ENCODE measurements around the gene EPB41L1.
A peak's percentile ranks its signal among the peaks of the same experiment; 100 is the strongest.

EPB41L1 gene

GRCh38 chr20:36181934-36182603, 27.5 kb downstream of the EPB41L1 start:
- H3K4me3 ChIP-seq (replicated peaks; ENCODE audit: low read depth, low read length), result no peak overlapping the region
- DNase-seq (ENCODE audit: low read depth), result peak; percentile 76

DNA sequence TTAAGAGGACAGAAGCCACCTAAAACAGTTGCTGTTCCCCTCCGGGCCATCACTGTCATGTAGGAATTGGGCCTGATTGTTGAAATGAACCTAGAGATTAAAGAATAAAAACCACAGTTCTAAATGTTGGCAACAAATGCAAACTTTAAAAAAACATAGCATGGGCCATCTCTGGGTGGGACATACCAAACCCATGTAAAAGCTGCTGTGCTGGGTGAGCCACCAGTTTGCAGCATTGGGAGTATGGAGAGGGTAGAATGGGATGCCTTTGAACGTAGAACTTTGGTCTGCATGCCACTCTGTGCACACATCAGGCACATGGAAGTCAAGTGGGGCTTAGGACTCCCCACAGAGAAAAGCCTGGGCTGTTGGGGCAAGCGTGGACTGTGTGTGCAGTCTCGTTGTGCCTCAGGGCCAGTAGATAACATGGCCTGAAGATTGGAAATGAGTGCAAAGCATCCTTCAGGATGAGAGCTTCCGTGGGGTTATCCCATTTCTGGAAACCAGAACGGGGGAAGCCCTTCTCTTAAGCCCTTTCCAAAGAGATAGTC, 28.1 kb downstream of the EPB41L1 start:
- no peak for TF ChIP-seq CTCF (IDR thresholded peaks at IDR 0.05; ENCODE audit: low read length, missing control alignments)
- no peak for DNase-seq (ENCODE audit: low read depth)
- no peak overlapping the region for H3K4me3 ChIP-seq (replicated peaks; ENCODE audit: low read depth, low read length)

More at GRCh38 chr20:36181934-36182603, 27.5 kb downstream of the EPB41L1 start:
- no peak for TF ChIP-seq CTCF (IDR thresholded peaks at IDR 0.05; ENCODE audit: low read length, missing control alignments)

- no peak for DNase-seq (ENCODE audit: low read depth)
- no peak for TF ChIP-seq CTCF (IDR thresholded peaks at IDR 0.05; ENCODE audit: low read length, missing control alignments)
- no peak overlapping the region for H3K4me3 ChIP-seq (replicated peaks; ENCODE audit: low read depth, low read length)
Observed at GRCh38 chr20:36183155-36183944, 28.8 kb downstream of the EPB41L1 start.

GRCh38 chr20:36184816-36185776, 30.6 kb downstream of the EPB41L1 start:
- TF ChIP-seq CTCF (IDR thresholded peaks at IDR 0.05; ENCODE audit: low read length, missing control alignments), result no peak
- H3K4me3 ChIP-seq (replicated peaks; ENCODE audit: low read depth, low read length), result no peak overlapping the region
- DNase-seq (ENCODE audit: low read depth), result no peak

- H3K4me3 ChIP-seq (replicated peaks; ENCODE audit: low read depth, low read length), result no peak overlapping the region
- DNase-seq (ENCODE audit: low read depth), result no peak
- no peak for TF ChIP-seq CTCF (IDR thresholded peaks at IDR 0.05; ENCODE audit: low read length, missing control alignments)
Observed at GRCh38 chr20:36193977-36194712, 39.6 kb downstream of the EPB41L1 start.

DNA sequence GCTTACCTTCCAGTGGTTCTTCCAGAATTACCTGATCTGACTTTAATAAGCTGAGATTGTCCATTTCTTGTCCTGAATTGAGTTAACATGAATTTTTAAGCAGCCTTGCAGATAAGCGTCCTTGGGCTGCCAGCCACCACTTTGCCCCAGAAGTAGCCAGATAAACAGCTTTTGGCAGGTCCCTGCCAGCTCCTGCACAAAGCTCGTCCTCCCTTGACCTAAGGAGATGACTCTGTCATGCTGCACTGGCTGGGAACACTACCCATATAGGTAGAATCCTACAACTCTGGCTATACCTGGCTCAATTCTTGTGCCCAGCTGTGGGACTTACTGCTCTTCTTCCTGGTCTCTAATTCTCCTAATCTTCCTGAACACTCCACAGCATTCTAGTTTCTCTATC, 42.1 kb downstream of the EPB41L1 start:
- no peak overlapping the region for H3K4me3 ChIP-seq (replicated peaks; ENCODE audit: low read depth, low read length)
- no peak for TF ChIP-seq CTCF (IDR thresholded peaks at IDR 0.05; ENCODE audit: low read length, missing control alignments)
- DNase-seq (ENCODE audit: low read depth), result no peak

Data from fibroblast of pulmonary artery (primary cell).